ENCODE results near the gene TBX21.

The TBX21 gene

DNA sequence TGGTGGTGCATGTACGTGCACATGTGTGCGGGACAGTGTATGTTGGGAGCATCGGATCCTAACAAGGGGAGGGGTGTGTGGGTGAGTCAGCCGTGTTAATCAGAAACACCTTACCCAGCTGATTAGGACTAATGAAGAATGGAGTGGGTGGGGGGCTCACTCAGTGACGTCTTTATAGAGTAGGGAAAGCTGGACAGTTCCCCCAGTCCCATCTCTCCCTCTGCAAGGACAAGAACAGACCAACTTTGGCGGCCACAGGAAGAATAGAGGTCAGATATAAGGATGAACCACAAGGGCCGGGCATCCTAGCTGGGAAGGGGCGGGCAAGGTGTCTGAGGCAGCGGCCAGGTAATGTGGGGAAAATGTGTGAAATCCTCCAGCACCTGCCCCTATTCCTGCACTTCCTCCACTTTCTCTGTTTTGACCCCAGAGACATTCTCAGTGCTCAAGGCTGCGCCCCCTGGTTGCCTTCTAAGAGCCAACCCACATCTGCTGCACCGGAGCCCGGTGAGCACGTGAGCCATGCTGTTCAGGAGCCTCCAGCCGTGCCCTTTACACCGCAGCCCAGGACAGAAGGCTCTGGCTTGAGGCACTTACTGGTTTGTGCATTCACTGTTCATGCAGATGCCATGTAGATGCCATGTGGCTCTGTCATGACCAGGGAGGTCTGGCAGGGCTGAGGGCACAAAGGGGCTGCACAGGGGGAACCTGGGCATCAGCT lies 18.9 kb upstream of the TBX21 start:
- peak; percentile 78 for DNase-seq

DNA sequence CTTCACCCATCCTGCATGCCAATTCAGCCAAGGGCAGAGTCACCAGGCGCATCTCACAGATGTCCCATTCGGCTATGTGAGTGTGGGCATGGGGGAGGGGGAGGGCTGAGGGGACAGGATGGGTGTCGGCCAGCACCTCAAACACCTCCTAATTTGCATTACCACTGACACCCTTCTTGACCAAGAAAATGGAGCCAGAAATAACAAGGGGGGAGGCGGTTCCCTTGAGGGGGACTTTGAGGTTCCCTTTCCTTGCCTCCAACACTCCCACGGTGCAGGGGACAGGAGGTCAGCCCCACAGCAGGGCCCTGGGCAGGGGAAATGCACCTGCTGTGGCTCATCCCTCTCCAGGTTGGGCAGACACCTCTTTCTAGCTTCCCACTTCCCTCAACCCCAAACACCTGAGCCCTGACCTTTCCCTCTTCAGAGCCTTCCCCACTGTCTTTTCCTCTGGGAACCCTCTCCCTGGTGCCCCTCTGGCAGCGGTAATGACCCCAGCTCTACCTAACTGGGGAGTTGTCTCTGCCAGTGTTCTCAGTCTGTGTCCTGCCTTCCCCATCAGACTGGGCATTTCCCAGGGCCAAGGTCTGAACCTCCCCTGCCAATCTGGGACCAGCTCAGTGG lies 18.2 kb upstream of the TBX21 start:
- no peak for DNase-seq

DNA sequence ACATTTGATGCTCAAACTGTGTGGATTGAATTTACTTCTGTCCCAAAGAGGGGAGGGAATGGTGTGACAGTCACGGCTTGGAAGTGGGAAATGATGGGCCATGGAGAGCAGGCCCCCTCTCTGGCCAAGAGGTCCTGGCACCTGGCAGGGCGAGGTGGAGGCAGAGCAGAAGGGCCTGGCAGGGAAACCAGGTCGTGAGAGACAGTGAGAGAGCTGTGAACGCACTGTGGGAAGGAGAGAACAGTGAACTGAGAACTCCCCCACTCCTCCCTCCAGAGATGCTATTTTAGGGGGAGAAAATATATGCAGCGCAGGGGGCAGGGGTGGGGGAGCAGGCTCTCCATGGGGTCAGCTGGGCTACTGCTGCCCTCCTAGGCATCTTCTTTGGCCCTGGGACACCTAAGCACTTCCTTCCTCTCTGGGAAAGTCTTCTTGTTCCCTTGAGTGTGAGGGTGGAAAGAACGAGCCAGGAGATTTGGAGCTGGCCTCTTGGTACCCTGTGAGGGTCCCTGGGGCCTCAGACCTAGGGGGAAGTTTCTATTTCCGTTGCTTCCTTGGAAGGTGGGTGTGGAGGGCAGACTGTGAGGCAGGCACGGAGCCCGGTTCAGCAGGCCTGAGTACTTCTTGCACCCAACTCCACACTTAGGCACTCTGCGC lies 17.2 kb upstream of the TBX21 start:
- DNase-seq: no peak

DNA sequence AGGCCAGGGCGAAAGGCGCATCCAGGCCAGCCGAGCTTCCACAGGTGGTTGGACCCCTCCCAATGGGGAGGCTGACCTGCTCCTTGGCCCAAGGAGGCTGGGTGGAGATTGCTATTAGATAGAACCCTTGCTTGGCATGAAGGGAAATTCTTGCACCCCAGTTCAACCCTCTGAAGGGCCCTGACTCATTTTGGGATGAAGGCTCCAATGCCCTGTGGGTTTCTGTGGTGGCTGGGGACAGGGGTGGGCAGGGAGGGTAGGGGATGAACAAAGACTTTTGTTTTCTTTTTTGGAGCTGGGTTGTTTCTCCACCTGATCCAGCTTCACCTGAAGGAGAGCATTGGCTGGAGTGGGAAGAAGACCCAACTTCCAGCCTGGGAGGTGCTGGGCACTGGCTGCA lies 16.7 kb upstream of the TBX21 start:
- DNase-seq: no peak

DNA sequence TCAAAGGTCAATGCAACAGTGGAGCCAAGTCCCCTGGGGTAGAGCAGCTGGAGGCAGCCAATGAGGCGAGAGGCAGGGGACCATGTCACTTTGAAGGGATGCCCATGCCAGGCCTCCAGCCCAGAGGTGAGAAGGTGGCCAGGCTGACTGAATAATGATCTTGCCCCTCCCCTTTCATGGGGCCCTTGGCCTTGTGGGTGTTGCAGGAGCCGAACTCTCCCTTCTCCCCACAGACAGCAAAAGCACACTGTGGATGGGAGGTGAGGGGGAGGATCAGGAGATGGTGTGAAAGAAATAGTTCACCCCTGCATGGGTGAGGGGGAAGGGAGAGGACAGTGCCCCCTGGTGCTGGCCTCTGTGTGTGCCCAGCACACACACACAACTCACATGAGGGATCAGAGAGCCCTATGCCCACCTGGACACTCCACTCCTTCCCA lies 15.8 kb upstream of the TBX21 start:
- no peak for DNase-seq

DNA sequence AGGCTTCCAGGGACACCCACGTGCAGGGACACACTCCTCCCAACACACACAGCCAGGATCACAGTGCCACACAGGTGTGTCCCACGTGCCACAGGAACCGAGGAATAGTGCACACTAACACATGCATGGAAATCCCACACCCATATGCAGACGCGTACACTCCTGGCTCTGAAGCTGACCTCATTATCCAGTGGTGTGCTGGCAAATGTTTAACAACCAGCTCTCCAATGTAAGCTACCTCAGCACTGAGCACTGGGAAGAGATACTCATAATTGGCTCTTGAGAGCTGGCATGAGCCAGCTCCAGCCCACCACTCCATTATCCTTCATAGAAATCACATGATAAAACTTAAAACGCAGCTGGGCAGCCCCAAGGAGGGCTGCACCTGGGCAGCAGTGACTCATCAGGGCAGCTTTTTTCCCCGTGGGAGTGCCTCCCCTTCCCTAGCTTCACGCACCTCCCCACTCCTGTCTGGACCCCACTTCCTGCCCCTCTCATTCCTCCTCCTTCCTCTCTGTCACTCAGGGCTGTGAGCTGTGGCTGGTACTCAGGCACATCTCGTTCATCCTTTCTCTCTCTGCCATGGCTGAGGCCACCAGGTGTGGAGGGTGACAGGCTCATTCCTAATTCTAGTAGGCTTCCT lies 14.9 kb upstream of the TBX21 start:
- DNase-seq: no peak

DNA sequence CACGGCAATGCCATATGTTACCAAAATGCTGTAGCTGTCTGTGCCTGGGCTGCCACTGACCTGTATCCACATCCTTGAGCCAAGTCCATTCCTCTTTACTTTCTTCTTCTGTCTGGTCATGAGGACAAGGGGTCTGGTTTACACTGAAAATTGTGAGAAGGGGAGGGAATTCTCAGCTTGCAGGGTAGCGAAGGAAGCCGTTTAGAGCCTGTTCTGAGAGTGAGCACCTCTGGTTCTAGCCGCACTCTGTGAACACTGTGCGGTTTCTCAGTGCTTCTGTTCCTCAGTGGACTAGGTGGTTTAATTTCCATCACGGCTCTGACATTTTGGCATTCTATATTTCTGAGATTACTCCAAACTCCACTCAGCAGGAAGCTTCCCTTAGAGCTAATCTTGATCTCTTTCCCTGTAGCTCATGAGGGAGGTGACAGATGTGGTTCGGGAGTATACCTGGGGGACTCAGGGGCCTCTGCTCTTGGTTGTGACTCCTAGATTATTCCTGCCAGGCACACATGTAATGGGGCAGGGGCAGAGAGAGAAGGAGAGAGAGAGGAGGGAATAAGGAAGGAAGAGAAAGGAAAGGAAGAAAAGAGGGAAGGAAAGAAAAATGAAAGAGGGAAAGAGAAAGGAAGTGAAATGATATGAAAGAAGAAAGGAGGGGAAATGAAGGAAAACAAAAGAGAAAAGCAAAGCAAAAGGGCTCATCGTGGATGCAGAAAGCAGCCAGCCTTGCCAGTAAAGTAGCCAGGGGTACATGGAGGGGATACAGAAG lies 14.2 kb upstream of the TBX21 start:
- DNase-seq: no peak

DNA sequence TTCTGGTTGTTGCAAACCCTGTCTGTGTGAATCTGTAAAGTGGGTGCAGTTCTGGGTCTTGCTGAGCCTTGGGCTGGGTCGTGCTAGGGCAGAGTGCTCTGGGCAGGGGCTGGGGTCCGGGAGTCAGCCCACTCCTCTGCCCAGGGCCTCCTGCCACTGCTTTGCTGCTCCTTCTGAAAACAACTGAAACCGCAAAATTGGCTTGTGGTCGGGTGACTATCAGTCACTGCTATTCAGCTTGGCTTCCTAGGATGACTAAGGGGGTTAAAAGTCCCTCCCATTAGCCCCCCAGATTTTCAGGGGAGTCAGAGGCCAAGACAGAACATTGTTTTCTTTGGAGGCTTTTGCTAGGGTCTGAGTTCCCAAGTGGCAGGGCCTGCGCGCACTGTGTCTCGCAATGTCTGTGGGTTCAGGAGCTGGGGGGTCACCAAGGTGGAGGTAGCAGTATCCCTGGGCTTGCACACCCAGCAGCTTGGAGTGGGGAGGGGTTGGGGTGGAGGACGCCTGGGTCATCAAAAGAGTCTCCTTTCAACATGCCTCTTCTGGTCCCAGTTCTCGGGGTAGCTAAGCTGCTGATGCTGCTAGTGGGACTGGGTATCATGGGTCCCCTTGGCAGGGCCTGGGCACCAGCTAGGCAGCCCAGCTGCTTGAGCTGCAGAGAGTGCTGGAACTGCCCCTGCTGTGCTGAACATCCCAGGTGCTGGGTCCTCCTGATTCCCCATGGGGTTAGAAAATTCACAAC lies 13.5 kb upstream of the TBX21 start:
- no peak for DNase-seq

DNA sequence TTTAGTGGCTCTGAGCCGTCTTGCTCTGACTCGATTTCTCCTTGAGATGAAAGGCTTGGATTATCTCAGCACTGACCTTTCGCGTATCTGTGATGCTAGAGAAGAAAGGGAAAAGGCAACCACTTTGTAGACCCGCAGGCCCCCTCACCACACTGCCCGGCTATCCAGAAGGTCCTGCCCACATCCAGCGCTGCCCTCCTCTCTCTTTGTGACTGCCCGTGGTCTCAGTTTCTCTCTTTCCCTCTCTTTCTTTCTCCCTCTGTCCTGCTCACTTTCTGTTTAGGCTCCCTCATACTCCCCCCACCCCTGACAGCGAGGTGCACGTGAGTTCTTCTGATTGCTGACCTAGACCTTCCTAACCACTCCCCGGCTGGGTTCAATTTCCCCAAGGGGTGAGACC lies 12.8 kb upstream of the TBX21 start:
- no peak for DNase-seq

DNA sequence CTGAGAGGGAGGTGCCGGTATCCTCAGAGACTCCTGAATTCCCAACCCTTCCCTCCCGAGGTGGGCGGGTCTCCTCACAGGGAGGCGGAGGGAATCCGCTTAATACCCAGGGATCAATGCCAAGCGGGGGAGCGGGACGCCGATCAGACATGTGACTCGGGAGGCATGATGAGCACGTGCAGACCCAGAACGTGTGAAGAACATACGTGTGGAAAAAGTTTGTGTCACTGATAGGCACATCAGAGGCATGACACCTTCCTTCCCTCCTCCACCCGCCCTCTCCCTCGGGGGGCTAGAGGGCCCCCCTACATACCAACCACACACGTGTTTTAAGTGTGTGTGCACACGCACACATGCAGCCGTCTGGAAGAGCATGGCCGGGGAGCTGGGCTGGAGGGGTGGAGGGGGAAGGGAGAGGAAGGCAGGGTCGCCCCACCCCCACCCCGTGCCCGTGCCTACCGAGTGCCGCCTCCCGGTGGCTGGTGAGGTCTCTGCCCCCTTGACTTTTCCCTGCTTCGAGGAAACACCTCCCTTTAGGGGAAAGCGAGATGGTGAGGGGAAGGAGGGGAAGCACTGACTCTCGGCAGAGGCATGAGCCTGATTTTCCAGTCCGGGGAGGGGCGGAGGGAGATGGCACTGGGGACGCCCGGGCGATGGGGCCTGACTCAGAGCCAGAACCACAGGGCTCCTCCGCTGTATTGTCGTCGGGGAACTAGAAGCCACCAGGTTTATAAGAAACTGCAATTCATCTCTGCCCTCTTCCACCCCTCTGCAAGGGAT lies 12.1 kb upstream of the TBX21 start:
- no peak for DNase-seq

DNA sequence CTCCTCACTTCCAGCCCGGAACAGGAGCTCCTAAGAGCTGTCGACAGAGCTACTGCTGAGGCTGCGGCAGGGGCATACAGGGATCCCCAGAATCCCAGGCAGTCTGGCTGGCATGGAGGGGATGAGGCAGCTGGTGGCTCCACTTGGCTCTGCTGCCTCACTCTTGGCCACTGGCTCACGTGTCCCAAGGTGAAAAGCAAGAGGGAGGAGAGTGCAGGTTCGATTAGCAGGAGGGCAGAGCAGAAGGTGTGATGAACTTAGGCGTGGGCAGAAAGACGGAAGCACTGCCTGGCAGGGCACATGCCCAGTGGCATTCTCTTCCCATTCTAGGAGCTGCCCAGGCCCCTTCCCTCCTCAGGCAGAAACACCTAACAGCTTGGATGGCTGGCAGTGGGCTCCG lies 11.3 kb upstream of the TBX21 start:
- DNase-seq: no peak

DNA sequence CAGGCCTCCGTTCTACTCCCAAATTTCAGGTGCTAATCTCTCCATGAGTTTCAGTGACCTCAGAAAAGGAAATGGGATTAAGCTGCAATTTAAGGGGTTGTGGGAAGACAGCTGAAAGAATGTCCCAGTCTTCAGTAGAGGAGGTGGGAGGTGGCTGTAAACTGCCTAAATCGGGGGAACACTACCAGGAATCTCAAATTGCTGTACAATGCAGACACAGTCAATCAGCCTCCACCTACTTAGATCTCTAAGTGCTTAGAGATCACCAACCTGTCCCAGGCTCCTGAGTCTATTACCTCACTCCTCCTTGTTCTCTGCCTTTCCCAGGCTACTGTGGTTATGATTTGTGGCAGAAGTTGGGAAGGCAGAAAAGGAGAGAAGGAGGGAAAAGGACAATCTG lies 8.3 kb upstream of the TBX21 start:
- DNase-seq: no peak

DNA sequence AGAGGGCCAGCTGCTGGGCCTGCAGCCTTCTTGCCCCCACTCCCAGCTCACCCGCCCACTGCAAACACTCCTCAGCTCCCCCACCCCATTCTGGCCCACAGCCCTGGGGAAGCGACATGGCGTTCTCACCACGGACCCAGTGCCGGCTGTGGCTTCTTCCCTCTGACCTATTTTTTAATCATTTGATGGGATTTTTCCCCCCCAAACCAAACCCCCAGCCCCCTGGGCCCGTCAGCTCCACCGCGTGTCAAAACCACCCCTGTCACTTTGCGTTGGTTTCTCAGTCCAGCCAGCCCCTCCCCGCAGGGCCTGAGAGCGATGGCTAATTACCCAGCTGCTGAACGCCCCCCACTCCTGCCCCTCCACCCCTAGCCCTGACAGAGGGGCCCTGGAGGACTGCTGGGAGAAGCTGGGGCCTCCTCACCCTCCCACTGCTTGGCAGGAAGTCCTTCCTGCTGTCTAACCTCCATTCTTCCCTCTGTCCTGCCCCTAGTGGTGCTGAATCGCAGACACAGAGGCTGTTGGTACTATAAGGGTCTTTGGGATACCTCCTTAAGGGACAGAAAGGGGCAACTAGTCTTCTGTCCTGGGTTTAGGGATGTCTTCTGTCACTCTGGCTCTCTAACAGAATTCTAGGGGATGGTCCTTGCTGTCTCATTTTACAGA lies 7.5 kb upstream of the TBX21 start:
- DNase-seq: no peak

DNA sequence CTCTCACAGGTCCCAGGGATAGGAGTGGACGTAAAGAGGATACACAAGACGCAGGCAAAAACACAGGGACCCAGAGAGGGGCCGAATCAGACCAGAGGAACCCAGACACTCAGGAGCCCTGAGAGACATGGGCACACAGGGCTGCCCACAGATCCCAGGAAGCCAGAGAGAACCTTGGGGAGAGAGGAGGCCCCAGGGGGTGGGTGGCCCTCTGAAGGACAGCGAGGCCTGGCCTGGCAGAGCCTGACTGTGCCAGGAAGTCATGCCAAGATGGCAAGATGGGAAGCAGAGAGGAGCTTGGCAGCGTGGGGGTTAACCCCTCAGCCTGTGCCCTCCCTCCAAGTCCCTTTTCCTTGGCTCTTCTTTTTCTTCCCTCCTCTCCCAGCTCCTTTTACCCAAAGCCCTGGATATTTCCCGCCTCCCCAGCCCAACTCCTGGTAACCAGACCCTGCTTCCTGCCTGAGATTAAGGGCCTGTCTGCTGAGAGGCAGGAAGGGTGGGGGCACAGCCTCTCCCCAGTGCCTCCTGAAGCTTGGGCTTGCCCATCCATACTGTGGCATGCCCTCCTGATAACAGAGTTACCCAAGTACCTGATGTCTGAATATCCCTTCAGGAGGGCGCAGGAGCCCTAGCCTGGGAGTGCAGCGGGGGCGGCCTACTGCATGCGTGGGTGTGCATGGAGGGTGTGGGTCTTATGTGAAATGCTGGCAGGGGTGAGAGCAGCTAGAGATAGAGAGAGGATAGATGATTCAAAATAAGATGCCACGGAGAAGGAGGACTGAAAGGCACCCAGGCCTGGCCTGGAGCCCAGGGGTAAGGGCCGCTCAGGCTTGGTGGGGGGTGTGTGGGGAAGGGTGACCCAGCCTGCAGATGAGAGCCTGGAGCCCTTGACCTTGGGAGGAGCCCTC lies 6.0 kb upstream of the TBX21 start:
- DNase-seq: no peak

DNA sequence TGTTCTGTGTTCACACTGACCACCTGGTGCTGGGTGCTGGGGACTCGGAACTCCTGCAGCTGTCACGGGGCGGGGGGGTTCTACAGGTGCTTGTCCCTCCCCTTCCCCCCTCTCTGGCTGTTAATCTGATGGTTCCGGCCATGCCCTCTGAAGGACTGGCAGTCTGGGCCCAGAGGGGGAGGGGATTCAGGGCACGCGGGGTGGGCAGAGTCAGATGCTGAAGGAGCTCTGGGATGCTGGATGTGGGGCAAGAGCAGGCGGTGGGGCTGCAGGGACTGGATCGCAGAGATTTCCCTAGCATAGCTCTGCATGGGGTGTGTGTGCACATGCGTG lies 5.4 kb upstream of the TBX21 start:
- no peak for DNase-seq

DNA sequence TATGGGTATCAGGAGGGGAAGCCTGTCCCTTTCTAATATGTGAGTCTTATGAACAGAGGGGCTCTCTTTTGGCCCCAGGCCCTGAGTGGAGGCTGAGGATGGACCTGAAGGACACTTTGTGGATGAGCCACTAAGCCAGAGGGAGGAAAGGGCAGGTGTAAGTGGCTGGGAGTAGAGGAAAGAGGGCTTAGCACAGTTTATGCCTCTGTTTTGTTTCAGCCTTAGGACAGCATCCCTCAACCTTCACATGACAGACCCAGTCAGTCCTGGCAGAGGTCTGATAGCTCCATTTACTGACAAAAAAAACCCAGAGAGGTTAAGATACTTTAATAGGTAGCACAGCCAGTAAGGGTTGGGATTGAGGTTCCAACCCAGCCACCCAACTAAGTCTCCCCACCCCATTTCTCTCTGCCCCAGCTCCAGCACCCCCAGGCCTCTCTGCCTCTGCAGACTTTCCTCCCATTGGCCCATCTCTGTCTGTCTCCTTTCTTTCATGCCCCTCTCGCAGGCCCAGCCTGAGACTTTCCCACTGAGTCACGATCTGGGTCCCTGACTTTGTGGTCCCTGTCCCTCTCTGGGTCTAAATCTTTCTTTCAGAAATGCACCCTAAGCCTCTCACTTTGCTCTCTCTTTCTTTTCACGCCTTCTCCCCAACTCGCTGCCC lies 4.7 kb upstream of the TBX21 start:
- DNase-seq: no peak

DNA sequence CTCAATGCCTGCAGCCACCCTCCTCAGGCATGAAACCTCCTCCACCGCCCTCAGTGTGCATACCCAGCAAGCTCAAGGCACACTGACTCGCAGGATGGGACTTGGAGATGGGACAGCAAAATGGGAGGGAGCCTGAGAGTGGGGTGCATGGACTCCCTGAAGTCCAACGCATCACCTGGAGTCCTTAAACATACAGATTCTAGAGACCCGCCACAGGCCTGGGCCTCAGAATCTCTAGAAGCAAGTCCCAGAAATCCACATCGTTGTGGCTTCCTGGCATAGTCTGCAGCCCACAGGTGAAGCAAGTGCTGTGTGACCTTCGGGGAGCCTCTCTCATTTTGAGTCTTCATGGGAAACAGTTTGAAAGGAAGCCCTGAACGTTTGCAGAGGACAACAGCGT lies 3.6 kb upstream of the TBX21 start:
- DNase-seq: no peak

DNA sequence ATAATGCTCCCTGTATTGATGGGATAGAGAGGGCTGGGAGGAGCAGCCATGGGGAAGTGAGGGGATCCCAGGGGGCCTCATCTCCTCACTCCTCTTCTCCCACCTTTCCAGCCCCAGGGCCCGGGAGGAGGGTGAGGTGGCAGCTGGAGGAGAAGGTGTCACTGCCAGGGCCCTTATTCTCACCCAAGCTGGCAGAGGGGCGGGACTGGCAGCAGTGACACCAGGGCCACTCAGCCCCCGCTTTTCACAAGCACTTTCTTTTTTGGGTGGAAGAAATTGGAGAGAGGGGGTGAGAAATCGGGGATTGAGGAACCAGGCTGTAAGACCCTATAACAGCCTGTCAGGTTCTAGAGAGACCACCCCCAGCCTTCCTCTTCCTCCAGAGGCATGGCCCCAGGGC lies 2.4 kb upstream of the TBX21 start:
- peak; percentile 20 for DNase-seq

DNA sequence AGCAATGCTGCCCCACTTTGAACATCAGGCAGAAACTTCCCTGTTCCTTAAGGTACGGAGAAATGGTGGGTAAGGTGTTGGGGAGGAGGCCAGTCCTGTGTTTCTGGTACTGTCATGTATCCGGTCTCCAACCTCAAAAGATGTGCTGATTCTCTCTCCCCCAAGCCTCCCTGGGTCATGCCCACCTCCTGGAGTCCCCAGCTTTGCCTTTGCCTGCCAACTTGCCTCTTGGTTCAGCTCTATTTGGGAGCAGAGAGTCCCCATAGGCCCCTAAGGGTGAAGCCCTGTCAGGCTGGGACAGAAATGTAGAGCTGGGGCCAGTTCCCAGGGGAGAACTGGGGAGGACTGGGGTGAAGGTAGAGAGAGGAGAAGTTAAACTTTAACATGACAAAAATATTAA lies 1.6 kb upstream of the TBX21 start:
- peak; percentile 21 for DNase-seq
